Vagina (tissue), 2 donors: ENCODE data around the gene PPM1D.

Experiments
- POLR2A ChIP-seq, 2 donors: fragments of 450-650 bp; IDR thresholded peaks; one replicate each; pipeline ENCODE4 v1.6.1; 2017; ENCODE audit warnings: antibody characterized with exemption in 2 of 2, mild to moderate bottlenecking in 2 of 2, moderate library complexity in 2 of 2
- POLR2AphosphoS5 ChIP-seq, 2 donors: sonication (generic); formaldehyde crosslinking; IDR thresholded peaks; one replicate each; pipeline ENCODE4 v1.9.0; 2017; ENCODE audit warnings: antibody characterized with exemption in 2 of 2, mild to moderate bottlenecking in 2 of 2, low read depth in 1 of 2; ENCODE audit not compliant: insufficient read depth in 1 of 2
- TF ChIP-seq, protein P1 (sequence below), 3 experiments: fragments of 450-650 bp in 2 of 3; fragments of 200-600 bp in 1 of 3; sonication (generic) in 1 of 3; IDR thresholded peaks; one replicate each; pipeline ENCODE4 v1.5.1; 2017 to 2019; ENCODE audit warnings: antibody characterized with exemption in 3 of 3, mild to moderate bottlenecking in 2 of 3, moderate library complexity in 2 of 3

GRCh38 chr17:60713608-60714007 lies 113.6 kb downstream of the PPM1D start:
- TF ChIP-seq, protein P1, sequence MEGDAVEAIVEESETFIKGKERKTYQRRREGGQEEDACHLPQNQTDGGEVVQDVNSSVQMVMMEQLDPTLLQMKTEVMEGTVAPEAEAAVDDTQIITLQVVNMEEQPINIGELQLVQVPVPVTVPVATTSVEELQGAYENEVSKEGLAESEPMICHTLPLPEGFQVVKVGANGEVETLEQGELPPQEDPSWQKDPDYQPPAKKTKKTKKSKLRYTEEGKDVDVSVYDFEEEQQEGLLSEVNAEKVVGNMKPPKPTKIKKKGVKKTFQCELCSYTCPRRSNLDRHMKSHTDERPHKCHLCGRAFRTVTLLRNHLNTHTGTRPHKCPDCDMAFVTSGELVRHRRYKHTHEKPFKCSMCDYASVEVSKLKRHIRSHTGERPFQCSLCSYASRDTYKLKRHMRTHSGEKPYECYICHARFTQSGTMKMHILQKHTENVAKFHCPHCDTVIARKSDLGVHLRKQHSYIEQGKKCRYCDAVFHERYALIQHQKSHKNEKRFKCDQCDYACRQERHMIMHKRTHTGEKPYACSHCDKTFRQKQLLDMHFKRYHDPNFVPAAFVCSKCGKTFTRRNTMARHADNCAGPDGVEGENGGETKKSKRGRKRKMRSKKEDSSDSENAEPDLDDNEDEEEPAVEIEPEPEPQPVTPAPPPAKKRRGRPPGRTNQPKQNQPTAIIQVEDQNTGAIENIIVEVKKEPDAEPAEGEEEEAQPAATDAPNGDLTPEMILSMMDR (IDR thresholded peaks at IDR 0.05), result no peak
- TF ChIP-seq POLR2A (IDR thresholded peaks at IDR 0.05) (no peak), POLR2AphosphoS5 (IDR thresholded peaks at IDR 0.05; ENCODE audit: insufficient read depth in 1 of 2, low read depth in 1 of 2) (no peak)
